H1 (cell line): ENCODE measurements around the gene CPLANE2. TPM values are rescaled to one million over a fixed set of nuclear protein-coding genes. Genes with fewer than 3 reads are reported as not detected.

Experiments
- ASH2L ChIP-seq: fragments of 200-600, 300-600 bp; sonication (generic); IDR thresholded peaks from one replicate; pipeline ENCODE4 v1.7.1; 2017; ENCODE audit warnings: low read length
- ATF2 ChIP-seq: IDR thresholded peaks from 2 replicates; pipeline ENCODE4 v1.6.1; 2012; ENCODE audit warnings: low read length, inconsistent platforms
- BRCA1 ChIP-seq: IDR thresholded peaks from 2 replicates; pipeline ENCODE4 v1.6.1; 2012; ENCODE audit warnings: low read depth, low read length, improper control_type of control experiment
- CHD2 ChIP-seq: IDR thresholded peaks from 2 replicates; pipeline ENCODE4 v1.6.1; 2012; ENCODE audit warnings: low read length, improper control_type of control experiment
- CREB1 ChIP-seq: IDR thresholded peaks from 2 replicates; pipeline ENCODE4 v1.6.1; 2012; ENCODE audit warnings: inconsistent platforms
- CTBP2 ChIP-seq: IDR thresholded peaks from 2 replicates; pipeline ENCODE4 v1.7.0; 2011; ENCODE audit warnings: borderline replicate concordance, mild to moderate bottlenecking, moderate library complexity, mixed read lengths, low read length; ENCODE audit not compliant: insufficient read depth, insufficient read length
- E2F6 ChIP-seq: IDR thresholded peaks from 2 replicates; pipeline ENCODE4 v1.6.1; 2012; ENCODE audit warnings: inconsistent platforms
- EGR1 ChIP-seq: IDR thresholded peaks from 2 replicates; pipeline ENCODE4 v1.6.1; 2011; ENCODE audit warnings: low read depth, low read length, borderline replicate concordance
- FOSL1 ChIP-seq: IDR thresholded peaks from 2 replicates; pipeline ENCODE4 v1.6.1; 2011; ENCODE audit warnings: mild to moderate bottlenecking, low read depth, low read length, moderate library complexity; ENCODE audit not compliant: insufficient read depth
- JUN ChIP-seq: IDR thresholded peaks from 2 replicates; pipeline ENCODE4 v1.6.1; 2011; ENCODE audit warnings: low read depth, mild to moderate bottlenecking, improper control_type of control experiment, low read length
- KDM1A ChIP-seq: fragments of 200-600, 300-600 bp; sonication (generic); IDR thresholded peaks from 2 replicates; pipeline ENCODE4 v1.7.1; 2016; ENCODE audit warnings: mild to moderate bottlenecking, low read length, borderline replicate concordance
- KDM5A ChIP-seq: fragments of 200-600 bp; IDR thresholded peaks from 2 replicates; pipeline ENCODE4 v1.7.1; 2012; ENCODE audit warnings: mild to moderate bottlenecking, low read length, inconsistent platforms, mixed read lengths
- MAFK ChIP-seq: IDR thresholded peaks from 2 replicates; pipeline ENCODE4 v1.6.1; 2012; ENCODE audit warnings: low read depth, mild to moderate bottlenecking, improper control_type of control experiment, low read length
- POLR2A ChIP-seq, 2 experiments: IDR thresholded peaks; 1 replicate in 1 of 2; 2 replicates in 1 of 2; pipeline ENCODE4 v1.6.1; 2011; ENCODE audit warnings: low read depth in 2 of 2, low read length in 2 of 2, mild to moderate bottlenecking in 2 of 2; ENCODE audit errors: control extremely low read depth in 1 of 2
- RFX5 ChIP-seq: IDR thresholded peaks from 2 replicates; pipeline ENCODE4 v1.6.1; 2011; ENCODE audit warnings: low read depth, low read length, improper control_type of control experiment, borderline replicate concordance
- SIN3A ChIP-seq, 2 experiments: IDR thresholded peaks in 1 of 2; conservative IDR thresholded peaks in 1 of 2; 2 replicates each; pipeline ENCODE4 v1.6.1; 2011 to 2012; ENCODE audit warnings: low read length in 2 of 2, improper control_type of control experiment in 1 of 2, low read depth in 1 of 2, mild to moderate bottlenecking in 1 of 2
- SP2 ChIP-seq: IDR thresholded peaks from 2 replicates; pipeline ENCODE4 v1.6.1; 2012; ENCODE audit warnings: mild to moderate bottlenecking, low read length, inconsistent platforms
- SP4 ChIP-seq: IDR thresholded peaks from 2 replicates; pipeline ENCODE4 v1.6.1; 2012; ENCODE audit warnings: low read length, inconsistent platforms
- TAF7 ChIP-seq: optimal IDR thresholded peaks from 2 replicates; pipeline ENCODE3; 2011; ENCODE audit warnings: low read depth, mild to moderate bottlenecking, inconsistent platforms, low read length, moderate library complexity, borderline replicate concordance
- TCF12 ChIP-seq: IDR thresholded peaks from 2 replicates; pipeline ENCODE4 v1.6.1; 2011; ENCODE audit warnings: low read depth, mild to moderate bottlenecking, low read length
- TEAD4 ChIP-seq: IDR thresholded peaks from 2 replicates; pipeline ENCODE4 v1.6.1; 2012; ENCODE audit warnings: low read depth, low read length, inconsistent platforms, mixed read lengths
- ZNF274 ChIP-seq: IDR thresholded peaks from 2 replicates; pipeline ENCODE4 v1.7.0; 2012; ENCODE audit warnings: low read length, borderline replicate concordance; ENCODE audit errors: extremely low read depth
- polyA plus RNA-seq, 7 experiments: library from polyadenylated mRNA; depleted of rRNA in 3 of 7; stranded (reverse) in 5 of 7; unstranded in 2 of 7; fragments of >200 nt in 5 of 7; fragments of 200-250 nt in 2 of 7; gene quantifications; 1 replicate in 5 of 7; 2 replicates in 1 of 7; 4 replicates in 1 of 7; pipeline versions ENCODE4 v1.2.1 to v1.2.3, GENCODE V29; 2011 to 2013; ENCODE audit warnings: missing spikeins in 2 of 7, mixed read lengths in 2 of 7
- total RNA-seq: library from RNA; stranded (reverse); fragmentation: NEBNext Ultra II Directional; extraction: Animal tissue kit (Norgen Biotek cat#: 25700); gene quantifications from 2 replicates; pipeline ENCODE4 v1.2.1, GENCODE V29; 2021
- TF ChIP-seq, protein P1 (sequence below): IDR thresholded peaks from 2 replicates; pipeline ENCODE4 v1.6.1; 2012; ENCODE audit warnings: inconsistent platforms

The CPLANE2 gene
- total and polyA plus RNA-seq, 2 of the 8 experiments (the other 6 are each of a cell fraction or from before 2014, with no cell fraction given) = 2.3 to 2.5 TPM

DNA sequence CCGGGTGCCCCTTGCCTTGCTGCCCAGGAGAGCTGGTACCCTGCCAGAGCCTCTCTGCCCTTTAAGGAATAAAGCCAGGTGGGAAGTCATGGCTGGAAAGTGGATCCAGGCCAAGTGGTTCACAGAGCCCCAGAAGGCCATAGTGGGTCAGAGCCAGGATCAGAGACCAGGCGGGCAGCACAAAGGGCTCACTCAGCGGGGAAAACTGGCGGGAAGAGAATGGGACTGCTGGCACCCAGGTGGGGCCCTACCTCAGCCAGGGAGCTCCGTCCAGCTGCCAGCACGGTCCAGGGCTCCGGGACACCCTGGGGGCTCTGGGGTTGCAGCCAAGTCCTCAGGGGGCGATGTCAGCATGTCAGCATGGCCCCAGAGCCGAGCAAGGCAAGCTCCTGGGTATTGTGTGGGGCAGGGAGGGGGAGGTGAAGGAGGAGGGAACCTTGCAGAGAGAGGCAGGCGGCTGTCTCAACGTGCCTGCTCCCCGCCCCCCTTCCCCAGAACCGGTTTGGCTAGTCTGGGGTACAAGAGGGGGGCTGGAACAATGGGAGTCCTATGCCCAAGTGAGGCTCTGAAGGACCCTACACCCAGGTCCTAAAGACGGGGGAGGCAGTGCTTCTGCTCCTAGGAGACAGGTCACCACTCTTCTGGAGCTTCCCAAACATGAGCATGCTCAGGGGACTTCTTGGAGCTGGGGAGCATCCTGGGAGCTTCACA is 24.6 kb downstream of the CPLANE2 start, which contains the start of gene ARHGEF19 (continued):
- TF ChIP-seq SIN3A (conservative IDR thresholded peaks at IDR 0.05 in 1 of 2, IDR thresholded peaks at IDR 0.05 in 1 of 2; ENCODE audit: low read depth in 1 of 2, low read length in 2 of 2) (peak in 1 of 2 experiments; percentile 56; a peak in 1 of 4 replicates), KDM5A (no peak), ZNF274 (no peak), TEAD4 (no peak), EGR1 (no peak), RFX5 (no peak), E2F6 (peak; percentile 59), JUN (no peak), MAFK (no peak), KDM1A (0 out of 2 replicates have a peak, but pooled peaks have one; percentile 28), BRCA1 (no peak), ATF2 (no peak), CREB1 (no peak), FOSL1 (no peak), SP4 (no peak), CTBP2 (peak; percentile 32), ASH2L (peak; percentile 97), TCF12 (0 out of 2 replicates have a peak, but pooled peaks have one; percentile 56), POLR2A (IDR thresholded peaks at IDR 0.05; ENCODE audit: control extremely low read depth in 1 of 2, low read depth in 2 of 2, low read length in 2 of 2) (peak in 1 of 2 experiments; percentile 84; a peak in 2 of 3 replicates), SP2 (no peak), TAF7 (no peak), CHD2 (peak; percentile 64; the same call in 1 of the 2 replicates)
- TF ChIP-seq, protein P1, sequence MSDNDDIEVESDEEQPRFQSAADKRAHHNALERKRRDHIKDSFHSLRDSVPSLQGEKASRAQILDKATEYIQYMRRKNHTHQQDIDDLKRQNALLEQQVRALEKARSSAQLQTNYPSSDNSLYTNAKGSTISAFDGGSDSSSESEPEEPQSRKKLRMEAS = peak; percentile 92
